Measurements from ENCODE around the gene TXN2. TPM values are rescaled to one million over a fixed set of nuclear protein-coding genes. Genes with fewer than 3 reads are reported as not detected.
"Not testable (repeated sequence)": the region's sequence is repeated elsewhere in the genome, so short reads cannot be mapped to it uniquely, and the experiment has no call there.

Gene TXN2
- total and polyA plus RNA-seq, 2 donors (not counting 1 experiment from before 2014, with no cell fraction given), result 25.3 to 118 TPM

DNA sequence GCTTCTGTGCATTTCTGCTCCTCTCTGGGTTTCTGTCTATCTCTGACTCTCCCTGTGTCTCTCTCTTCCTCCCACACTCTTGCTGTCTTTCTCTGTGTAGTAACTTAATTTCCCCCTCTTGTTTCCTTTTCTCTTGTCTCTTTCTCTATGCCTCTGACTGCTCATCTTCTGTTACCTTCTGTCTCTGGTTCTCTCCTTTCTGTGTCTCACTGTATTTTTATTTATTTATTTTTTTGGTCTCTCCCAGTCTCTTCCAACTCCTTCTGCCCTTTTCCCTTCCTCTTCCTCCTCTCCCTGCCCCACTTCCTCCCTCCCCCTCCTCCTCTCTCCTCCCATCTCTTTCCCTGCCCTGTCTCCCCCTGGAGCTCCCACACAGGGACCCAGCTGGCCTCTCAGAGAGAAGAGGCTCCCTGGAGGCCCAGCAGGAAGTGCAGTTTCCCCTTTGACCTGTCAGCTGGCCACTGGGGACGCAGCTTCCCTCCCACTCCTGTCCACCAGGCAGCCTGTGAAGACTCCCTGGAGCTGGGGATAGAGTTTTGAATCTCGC, 55.4 kb downstream of the TXN2 start:
- H4K20me1 ChIP-seq (ENCODE audit: control insufficient read depth, extremely low read depth, insufficient read depth, low read length), result no peaks in the 10 kb centered on the region
- peaks cover 20% of the 10 kb centered on the region for H3K4me1 ChIP-seq (ENCODE audit: control insufficient read depth, extremely low read depth, insufficient read depth, low read length)
- peak overlapping the region; percentile 19 for H3K4me2 ChIP-seq (ENCODE audit: extremely low read depth, insufficient read depth, low read length)
- peak overlapping the region; percentile 13 for H2AFZ ChIP-seq (ENCODE audit: low read length)
- H3K9me3 ChIP-seq (ENCODE audit: control insufficient read depth, insufficient read depth, low read depth, low read length), result no peaks in the 10 kb centered on the region
- H3K27me3 ChIP-seq (ENCODE audit: control insufficient read depth, insufficient read depth, low read length), result no peaks in the 10 kb centered on the region
- peak overlapping the region; percentile 22 for H3K27ac ChIP-seq (ENCODE audit: insufficient read depth, low read length)
- no peak overlapping the region for H3K4me3 ChIP-seq (replicated peaks in 1 of 4; ENCODE audit: control extremely low read depth in 1 of 4, insufficient read depth in 1 of 4, low read depth in 3 of 4, low read length in 4 of 4)
- peak in 1 of 2 donors; percentile 59 for DNase-seq (ENCODE audit: low read depth in 2 of 2)
- TF ChIP-seq, protein P1, sequence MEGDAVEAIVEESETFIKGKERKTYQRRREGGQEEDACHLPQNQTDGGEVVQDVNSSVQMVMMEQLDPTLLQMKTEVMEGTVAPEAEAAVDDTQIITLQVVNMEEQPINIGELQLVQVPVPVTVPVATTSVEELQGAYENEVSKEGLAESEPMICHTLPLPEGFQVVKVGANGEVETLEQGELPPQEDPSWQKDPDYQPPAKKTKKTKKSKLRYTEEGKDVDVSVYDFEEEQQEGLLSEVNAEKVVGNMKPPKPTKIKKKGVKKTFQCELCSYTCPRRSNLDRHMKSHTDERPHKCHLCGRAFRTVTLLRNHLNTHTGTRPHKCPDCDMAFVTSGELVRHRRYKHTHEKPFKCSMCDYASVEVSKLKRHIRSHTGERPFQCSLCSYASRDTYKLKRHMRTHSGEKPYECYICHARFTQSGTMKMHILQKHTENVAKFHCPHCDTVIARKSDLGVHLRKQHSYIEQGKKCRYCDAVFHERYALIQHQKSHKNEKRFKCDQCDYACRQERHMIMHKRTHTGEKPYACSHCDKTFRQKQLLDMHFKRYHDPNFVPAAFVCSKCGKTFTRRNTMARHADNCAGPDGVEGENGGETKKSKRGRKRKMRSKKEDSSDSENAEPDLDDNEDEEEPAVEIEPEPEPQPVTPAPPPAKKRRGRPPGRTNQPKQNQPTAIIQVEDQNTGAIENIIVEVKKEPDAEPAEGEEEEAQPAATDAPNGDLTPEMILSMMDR (conservative IDR thresholded peaks at IDR 0.05 in 1 of 2, IDR thresholded peaks at IDR 0.05 in 1 of 2; ENCODE audit: low read depth in 1 of 2, low read length in 2 of 2), result no peak
- no peak for TF ChIP-seq EZH2 (IDR thresholded peaks at IDR 0.05; ENCODE audit: low read length, missing control alignments)
- H3K36me3 ChIP-seq (ENCODE audit: control insufficient read depth, insufficient read depth, low read length), result no peaks in the 10 kb centered on the region
- no peak overlapping the region for H3K9ac ChIP-seq (ENCODE audit: insufficient read depth, low read length)
- no peaks in the 10 kb centered on the region for H3K79me2 ChIP-seq (ENCODE audit: control insufficient read depth, insufficient read depth, low read length)

DNA sequence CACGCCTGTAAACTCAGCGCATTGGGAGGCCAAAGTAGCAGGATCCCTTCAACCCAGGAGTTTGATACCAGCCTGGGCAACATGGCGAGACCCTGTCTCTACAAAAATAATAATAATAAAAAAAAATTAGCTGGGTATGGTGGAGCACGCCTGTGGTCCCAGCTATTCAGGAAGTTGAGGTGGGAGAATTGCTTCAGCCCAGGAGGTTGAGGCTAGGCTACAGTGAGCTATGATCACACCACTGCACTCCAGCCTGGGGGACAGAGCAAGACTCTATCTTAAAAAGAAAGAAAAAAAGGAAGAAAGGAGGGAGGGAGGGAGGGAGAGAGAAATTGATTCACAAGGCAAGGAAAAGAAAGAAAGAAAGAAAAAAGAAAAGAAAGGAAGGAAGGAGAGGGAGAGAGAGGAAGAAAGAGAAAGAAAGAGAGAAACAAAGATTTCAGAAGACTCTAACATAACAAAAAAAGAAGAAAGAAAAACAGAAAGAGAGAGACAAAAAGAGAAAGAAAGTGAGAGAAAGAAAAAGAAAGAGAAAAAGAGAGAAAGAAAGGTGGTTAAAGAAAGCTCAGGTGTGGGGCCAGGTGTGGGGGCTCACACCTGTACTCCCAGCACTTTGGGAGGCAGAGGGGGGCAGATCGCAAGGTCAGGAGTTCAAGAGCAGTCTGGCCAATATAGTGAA, 56.4 kb downstream of the TXN2 start:
- H3K4me3 ChIP-seq (replicated peaks in 1 of 4; ENCODE audit: control extremely low read depth in 1 of 4, insufficient read depth in 1 of 4, low read depth in 3 of 4, low read length in 4 of 4), result no peak overlapping the region
- no peak overlapping the region for H3K27ac ChIP-seq (ENCODE audit: insufficient read depth, low read length)
- TF ChIP-seq, protein P1 (conservative IDR thresholded peaks at IDR 0.05 in 1 of 2, IDR thresholded peaks at IDR 0.05 in 1 of 2; ENCODE audit: low read depth in 1 of 2, low read length in 2 of 2), result no peak
- TF ChIP-seq EZH2 (IDR thresholded peaks at IDR 0.05; ENCODE audit: low read length, missing control alignments), result no peak
- DNase-seq (ENCODE audit: low read depth in 2 of 2), result no peak
- H3K9me3 ChIP-seq (ENCODE audit: control insufficient read depth, insufficient read depth, low read depth, low read length), result no peaks in the 10 kb centered on the region
- no peak overlapping the region for H3K9ac ChIP-seq (ENCODE audit: insufficient read depth, low read length)
- no peaks in the 10 kb centered on the region for H3K27me3 ChIP-seq (ENCODE audit: control insufficient read depth, insufficient read depth, low read length)
- H3K36me3 ChIP-seq (ENCODE audit: control insufficient read depth, insufficient read depth, low read length), result no peaks in the 10 kb centered on the region
- H3K4me2 ChIP-seq (ENCODE audit: extremely low read depth, insufficient read depth, low read length), result no peak overlapping the region
- H3K79me2 ChIP-seq (ENCODE audit: control insufficient read depth, insufficient read depth, low read length), result no peaks in the 10 kb centered on the region
- H3K4me1 ChIP-seq (ENCODE audit: control insufficient read depth, extremely low read depth, insufficient read depth, low read length), result peaks cover 21% of the 10 kb centered on the region
- no peaks in the 10 kb centered on the region for H4K20me1 ChIP-seq (ENCODE audit: control insufficient read depth, extremely low read depth, insufficient read depth, low read length)
- H2AFZ ChIP-seq (ENCODE audit: low read length), result no peak overlapping the region

DNA sequence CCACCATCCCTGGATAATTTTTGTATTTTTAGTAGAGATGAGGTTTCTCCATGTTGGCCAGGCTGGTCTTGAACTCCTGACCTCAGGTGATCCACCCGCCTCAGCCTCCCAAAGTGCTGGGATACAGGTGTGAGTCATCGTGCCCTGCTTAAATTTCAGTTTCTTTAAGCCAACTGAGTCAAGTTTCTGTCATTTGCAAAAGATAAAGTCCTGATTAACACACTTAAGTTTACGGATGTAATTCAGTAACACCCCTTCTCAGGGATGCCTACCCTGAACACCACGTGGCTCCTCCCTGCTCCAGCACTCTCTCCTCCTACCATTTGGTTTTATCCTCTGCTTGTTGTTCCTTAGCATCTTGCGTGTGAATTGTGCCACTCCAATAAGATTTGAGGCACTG, 57.0 kb downstream of the TXN2 start:
- H3K27me3 ChIP-seq (ENCODE audit: control insufficient read depth, insufficient read depth, low read length); H3K9me3 ChIP-seq (ENCODE audit: control insufficient read depth, insufficient read depth, low read depth, low read length); H3K9ac ChIP-seq (ENCODE audit: insufficient read depth, low read length); H3K27ac ChIP-seq (ENCODE audit: insufficient read depth, low read length); H4K20me1 ChIP-seq (ENCODE audit: control insufficient read depth, extremely low read depth, insufficient read depth, low read length); H2AFZ ChIP-seq (ENCODE audit: low read length); H3K79me2 ChIP-seq (ENCODE audit: control insufficient read depth, insufficient read depth, low read length); H3K4me3 ChIP-seq (replicated peaks in 1 of 4; ENCODE audit: control extremely low read depth in 1 of 4, insufficient read depth in 1 of 4, low read depth in 3 of 4, low read length in 4 of 4); H3K36me3 ChIP-seq (ENCODE audit: control insufficient read depth, insufficient read depth, low read length); H3K4me2 ChIP-seq (ENCODE audit: extremely low read depth, insufficient read depth, low read length): not testable (repeated sequence)
- peak in 1 of 2 donors; percentile 64 for DNase-seq (ENCODE audit: low read depth in 2 of 2)
- H3K4me1 ChIP-seq (ENCODE audit: control insufficient read depth, extremely low read depth, insufficient read depth, low read length), result peaks cover 22% of the 10 kb centered on the region

All from fibroblast of lung (primary cell).